WTC11 (cell line): ENCODE measurements around the gene HELZ. TPM values are rescaled to one million over a fixed set of nuclear protein-coding genes. Genes with fewer than 3 reads are reported as not detected.

Experiments used
- ATAC-seq: fragments of 200-7000 bp; cut with Tn5 transposase; 2 replicates; pipeline ENCODE4 v1.10.0; 2021; ENCODE audit warnings: mild to moderate bottlenecking, moderate library complexity
- CTCF ChIA-PET: fragments of 300-600 bp; sonication (Branson Sonifier 250); formaldehyde crosslinking; loops from one replicate; lab custom pipeline; 2021; ENCODE audit warnings: antibody characterized with exemption; lab: Charles Lee
- POLR2A ChIA-PET: fragments of 350-600 bp; sonication (Branson Sonifier 250); formaldehyde crosslinking; loops from one replicate; lab custom pipeline; 2021; ENCODE audit warnings: antibody characterized with exemption; lab: Charles Lee
- DNase-seq: peaks from one replicate; pipeline ENCODE4 v3.0.0; 2021; ENCODE audit warnings: low spot score
- H3K27ac Mint-ChIP-seq: 2 replicates; pipeline ENCODE4 v1.8.0; 2021; ENCODE audit warnings: mixed read lengths
- H3K27me3 Mint-ChIP-seq: 2 replicates; pipeline ENCODE4 v1.8.0; 2021; ENCODE audit warnings: low read depth, mild to moderate bottlenecking, moderate library complexity, mixed read lengths
- H3K36me3 Mint-ChIP-seq: 2 replicates; pipeline ENCODE4 v1.8.0; 2021; ENCODE audit warnings: mixed read lengths
- H3K4me1 Mint-ChIP-seq: 2 replicates; pipeline ENCODE4 v1.8.0; 2022; ENCODE audit warnings: mixed read lengths
- H3K4me3 Mint-ChIP-seq: 2 replicates; pipeline ENCODE4 v1.8.0; 2021; ENCODE audit warnings: mild to moderate bottlenecking, moderate library complexity, mixed read lengths
- H3K9me3 Mint-ChIP-seq: 2 replicates; pipeline ENCODE4 v1.8.0; 2021; ENCODE audit warnings: mixed read lengths
- CREB1 ChIP-seq: sonication (generic); formaldehyde crosslinking; IDR thresholded peaks from 2 replicates; pipeline ENCODE4 v1.8.0; 2023; ENCODE audit warnings: mild to moderate bottlenecking, missing genetic modification reagents
- E2F4 ChIP-seq: sonication (generic); formaldehyde crosslinking; IDR thresholded peaks from 2 replicates; pipeline ENCODE4 v1.8.1; 2022; ENCODE audit warnings: low read depth, mild to moderate bottlenecking, moderate library complexity, missing genetic modification reagents, borderline replicate concordance
- FOXK1 ChIP-seq: sonication (generic); formaldehyde crosslinking; IDR thresholded peaks from 2 replicates; pipeline ENCODE4 v1.8.0; 2022; ENCODE audit warnings: mild to moderate bottlenecking, moderate library complexity, missing genetic modification reagents
- GABPB1 ChIP-seq: sonication (generic); formaldehyde crosslinking; IDR thresholded peaks from 2 replicates; pipeline ENCODE4 v1.8.1; 2023; ENCODE audit warnings: mild to moderate bottlenecking, missing genetic modification reagents
- GTF2I ChIP-seq: fragments of 250-450 bp; sonication (Bioruptor Pico); conservative IDR thresholded peaks from 2 replicates; pipeline ENCODE4 v1.4.0; 2021; ENCODE audit warnings: mild to moderate bottlenecking
- NR1H2 ChIP-seq: sonication (generic); formaldehyde crosslinking; IDR thresholded peaks from 2 replicates; pipeline ENCODE4 v1.9.0; 2021; ENCODE audit warnings: mild to moderate bottlenecking, moderate library complexity, missing genetic modification reagents
- NR3C1 ChIP-seq: sonication (generic); formaldehyde crosslinking; conservative IDR thresholded peaks from 2 replicates; pipeline ENCODE4 v1.8.1; 2023; ENCODE audit warnings: low read depth, mild to moderate bottlenecking, missing genetic modification reagents
- ZNF138 ChIP-seq: sonication (generic); formaldehyde crosslinking; conservative IDR thresholded peaks from 2 replicates; pipeline ENCODE4 v1.8.1; 2022; ENCODE audit warnings: mild to moderate bottlenecking, moderate library complexity, missing genetic modification reagents
- ZNF219 ChIP-seq: sonication (generic); formaldehyde crosslinking; IDR thresholded peaks from 2 replicates; pipeline ENCODE4 v1.8.0; 2023; ENCODE audit warnings: missing genetic modification reagents, mild to moderate bottlenecking, borderline replicate concordance
- ZNF317 ChIP-seq: sonication (generic); formaldehyde crosslinking; IDR thresholded peaks from 2 replicates; pipeline ENCODE4 v1.8.1; 2023; ENCODE audit warnings: low read depth, mild to moderate bottlenecking, moderate library complexity, missing genetic modification reagents, borderline replicate concordance
- ZNF396 ChIP-seq: fragments of 250-450 bp; sonication (Bioruptor Pico); IDR thresholded peaks from 2 replicates; pipeline ENCODE4 v1.8.0; 2021; ENCODE audit warnings: mild to moderate bottlenecking, moderate library complexity, borderline replicate concordance
- total RNA-seq: library from RNA; stranded (reverse); gene quantifications from 3 replicates; pipeline ENCODE4 v1.2.3, GENCODE V29; 2021
- TF ChIP-seq, protein P1 (sequence below): sonication (generic); formaldehyde crosslinking; IDR thresholded peaks from 2 replicates; pipeline ENCODE4 v1.8.1; 2022; ENCODE audit warnings: mild to moderate bottlenecking, moderate library complexity, missing genetic modification reagents
- TF ChIP-seq, protein P2 (sequence below): sonication (generic); formaldehyde crosslinking; IDR thresholded peaks from 2 replicates; pipeline ENCODE4 v1.8.1; 2023; ENCODE audit warnings: mild to moderate bottlenecking, missing genetic modification reagents, borderline replicate concordance
- TF ChIP-seq, protein P3 (sequence below): sonication (generic); formaldehyde crosslinking; IDR thresholded peaks from 2 replicates; pipeline ENCODE4 v1.8.1; 2022; ENCODE audit warnings: mild to moderate bottlenecking, missing genetic modification reagents, moderate library complexity, borderline replicate concordance
- TF ChIP-seq, protein P4 (sequence below): fragments of 250-450 bp; sonication (Bioruptor Pico); conservative IDR thresholded peaks from 2 replicates; pipeline ENCODE4 v1.9.0; 2021; ENCODE audit warnings: mild to moderate bottlenecking
- TF ChIP-seq, protein P5 (sequence below): fragments of 250-450 bp; sonication (Bioruptor Pico); IDR thresholded peaks from 2 replicates; pipeline ENCODE4 v1.9.0; 2021; ENCODE audit warnings: moderate library complexity, mild to moderate bottlenecking, inconsistent platforms, borderline replicate concordance
- TF ChIP-seq, protein P6 (sequence below): sonication (generic); formaldehyde crosslinking; IDR thresholded peaks from 2 replicates; pipeline ENCODE4 v1.8.1; 2023; ENCODE audit warnings: mild to moderate bottlenecking, missing genetic modification reagents
- TF ChIP-seq, protein P7 (sequence below): sonication (generic); formaldehyde crosslinking; IDR thresholded peaks from 2 replicates; pipeline ENCODE4 v1.8.0; 2023; ENCODE audit warnings: mild to moderate bottlenecking, missing genetic modification reagents

HELZ gene
- total RNA-seq, 1 experiment from 2014 or later, result 49.1 TPM

DNA sequence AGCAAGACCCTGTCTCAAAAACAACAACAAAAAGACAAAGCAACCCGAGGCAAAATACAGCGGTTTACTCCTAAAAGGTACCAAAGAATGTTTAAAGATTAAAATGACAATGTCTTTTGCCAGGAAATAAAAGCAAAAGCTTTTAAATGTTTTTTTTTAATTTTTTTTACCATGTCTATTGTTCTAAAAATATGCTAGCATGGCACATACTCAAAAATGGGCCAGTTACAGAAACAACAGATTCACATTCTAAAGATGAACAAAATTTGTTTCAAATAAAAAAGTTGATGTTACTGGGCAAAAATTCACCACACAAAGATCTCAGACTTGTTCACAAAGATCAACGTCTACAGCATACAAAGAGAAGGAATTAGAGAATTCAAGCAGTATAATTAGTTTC is 159.6 kb downstream of the HELZ start:
- no peaks in the 10 kb centered on the region for H3K4me1 Mint-ChIP-seq
- POLR2A ChIA-PET, result no interaction called here
- peaks cover 24% of the 10 kb centered on the region for H3K36me3 Mint-ChIP-seq
- H3K9me3 Mint-ChIP-seq, result peaks cover 8% of the 10 kb centered on the region
- H3K4me3 Mint-ChIP-seq, result no peak overlapping the region
- CTCF ChIA-PET, result no interaction called here
- TF ChIP-seq, protein P1, sequence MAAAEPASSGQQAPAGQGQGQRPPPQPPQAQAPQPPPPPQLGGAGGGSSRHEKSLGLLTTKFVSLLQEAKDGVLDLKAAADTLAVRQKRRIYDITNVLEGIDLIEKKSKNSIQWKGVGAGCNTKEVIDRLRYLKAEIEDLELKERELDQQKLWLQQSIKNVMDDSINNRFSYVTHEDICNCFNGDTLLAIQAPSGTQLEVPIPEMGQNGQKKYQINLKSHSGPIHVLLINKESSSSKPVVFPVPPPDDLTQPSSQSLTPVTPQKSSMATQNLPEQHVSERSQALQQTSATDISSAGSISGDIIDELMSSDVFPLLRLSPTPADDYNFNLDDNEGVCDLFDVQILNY (CRISPR knock-in tag), result no peak
- no peak for TF ChIP-seq NR3C1 (CRISPR knock-in tag)
- TF ChIP-seq ZNF396, result no peak
- TF ChIP-seq CREB1 (CRISPR knock-in tag), result no peak
- TF ChIP-seq GTF2I (CRISPR knock-in tag), result no peak
- TF ChIP-seq, protein P2, sequence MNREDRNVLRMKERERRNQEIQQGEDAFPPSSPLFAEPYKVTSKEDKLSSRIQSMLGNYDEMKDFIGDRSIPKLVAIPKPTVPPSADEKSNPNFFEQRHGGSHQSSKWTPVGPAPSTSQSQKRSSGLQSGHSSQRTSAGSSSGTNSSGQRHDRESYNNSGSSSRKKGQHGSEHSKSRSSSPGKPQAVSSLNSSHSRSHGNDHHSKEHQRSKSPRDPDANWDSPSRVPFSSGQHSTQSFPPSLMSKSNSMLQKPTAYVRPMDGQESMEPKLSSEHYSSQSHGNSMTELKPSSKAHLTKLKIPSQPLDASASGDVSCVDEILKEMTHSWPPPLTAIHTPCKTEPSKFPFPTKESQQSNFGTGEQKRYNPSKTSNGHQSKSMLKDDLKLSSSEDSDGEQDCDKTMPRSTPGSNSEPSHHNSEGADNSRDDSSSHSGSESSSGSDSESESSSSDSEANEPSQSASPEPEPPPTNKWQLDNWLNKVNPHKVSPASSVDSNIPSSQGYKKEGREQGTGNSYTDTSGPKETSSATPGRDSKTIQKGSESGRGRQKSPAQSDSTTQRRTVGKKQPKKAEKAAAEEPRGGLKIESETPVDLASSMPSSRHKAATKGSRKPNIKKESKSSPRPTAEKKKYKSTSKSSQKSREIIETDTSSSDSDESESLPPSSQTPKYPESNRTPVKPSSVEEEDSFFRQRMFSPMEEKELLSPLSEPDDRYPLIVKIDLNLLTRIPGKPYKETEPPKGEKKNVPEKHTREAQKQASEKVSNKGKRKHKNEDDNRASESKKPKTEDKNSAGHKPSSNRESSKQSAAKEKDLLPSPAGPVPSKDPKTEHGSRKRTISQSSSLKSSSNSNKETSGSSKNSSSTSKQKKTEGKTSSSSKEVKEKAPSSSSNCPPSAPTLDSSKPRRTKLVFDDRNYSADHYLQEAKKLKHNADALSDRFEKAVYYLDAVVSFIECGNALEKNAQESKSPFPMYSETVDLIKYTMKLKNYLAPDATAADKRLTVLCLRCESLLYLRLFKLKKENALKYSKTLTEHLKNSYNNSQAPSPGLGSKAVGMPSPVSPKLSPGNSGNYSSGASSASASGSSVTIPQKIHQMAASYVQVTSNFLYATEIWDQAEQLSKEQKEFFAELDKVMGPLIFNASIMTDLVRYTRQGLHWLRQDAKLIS (CRISPR knock-in tag), result no peak
- no peak for TF ChIP-seq ZNF317 (CRISPR knock-in tag)
- TF ChIP-seq ZNF138 (CRISPR knock-in tag), result no peak
- no peak overlapping the region for H3K27ac Mint-ChIP-seq
- no peak for ATAC-seq
- H3K27me3 Mint-ChIP-seq, result no peaks in the 10 kb centered on the region
- DNase-seq, result no peak

DNA sequence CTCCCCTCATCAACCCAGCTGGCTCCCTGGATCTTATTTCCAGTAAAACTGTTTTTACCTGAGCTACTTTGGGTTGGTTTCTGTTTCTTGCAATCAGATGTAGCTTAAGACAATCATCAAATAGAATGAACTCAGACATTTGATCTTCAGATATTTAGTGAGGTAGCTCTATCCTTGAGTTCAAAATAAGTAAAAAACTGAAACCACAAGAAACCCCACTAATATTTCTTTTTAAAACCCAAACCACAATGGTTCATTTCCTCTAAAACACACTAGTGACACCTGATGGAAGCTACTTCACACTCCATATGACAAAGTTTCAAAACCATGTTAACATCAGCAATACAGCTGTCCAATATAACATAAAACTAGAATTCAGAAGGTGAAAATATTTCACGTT is 162.9 kb downstream of the HELZ start:
- Mint-ChIP-seq H3K27ac (no peak overlapping the region), H3K9me3 (no peaks in the 10 kb centered on the region), H3K4me1 (no peaks in the 10 kb centered on the region), H3K27me3 (no peaks in the 10 kb centered on the region), H3K4me3 (no peak overlapping the region), H3K36me3 (peaks cover 16% of the 10 kb centered on the region)
- ChIA-PET POLR2A (no interaction called here), CTCF (interaction anchor here (1.8 kb wide), 1 partner anchor 66 kb away, joined by 7 read pairs; no protein-coding TSS in a partner anchor)
- DNase-seq (no peak), ATAC-seq (no peak)
- TF ChIP-seq, protein P3, sequence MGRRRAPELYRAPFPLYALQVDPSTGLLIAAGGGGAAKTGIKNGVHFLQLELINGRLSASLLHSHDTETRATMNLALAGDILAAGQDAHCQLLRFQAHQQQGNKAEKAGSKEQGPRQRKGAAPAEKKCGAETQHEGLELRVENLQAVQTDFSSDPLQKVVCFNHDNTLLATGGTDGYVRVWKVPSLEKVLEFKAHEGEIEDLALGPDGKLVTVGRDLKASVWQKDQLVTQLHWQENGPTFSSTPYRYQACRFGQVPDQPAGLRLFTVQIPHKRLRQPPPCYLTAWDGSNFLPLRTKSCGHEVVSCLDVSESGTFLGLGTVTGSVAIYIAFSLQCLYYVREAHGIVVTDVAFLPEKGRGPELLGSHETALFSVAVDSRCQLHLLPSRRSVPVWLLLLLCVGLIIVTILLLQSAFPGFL, result no peak
- TF ChIP-seq, protein P4, sequence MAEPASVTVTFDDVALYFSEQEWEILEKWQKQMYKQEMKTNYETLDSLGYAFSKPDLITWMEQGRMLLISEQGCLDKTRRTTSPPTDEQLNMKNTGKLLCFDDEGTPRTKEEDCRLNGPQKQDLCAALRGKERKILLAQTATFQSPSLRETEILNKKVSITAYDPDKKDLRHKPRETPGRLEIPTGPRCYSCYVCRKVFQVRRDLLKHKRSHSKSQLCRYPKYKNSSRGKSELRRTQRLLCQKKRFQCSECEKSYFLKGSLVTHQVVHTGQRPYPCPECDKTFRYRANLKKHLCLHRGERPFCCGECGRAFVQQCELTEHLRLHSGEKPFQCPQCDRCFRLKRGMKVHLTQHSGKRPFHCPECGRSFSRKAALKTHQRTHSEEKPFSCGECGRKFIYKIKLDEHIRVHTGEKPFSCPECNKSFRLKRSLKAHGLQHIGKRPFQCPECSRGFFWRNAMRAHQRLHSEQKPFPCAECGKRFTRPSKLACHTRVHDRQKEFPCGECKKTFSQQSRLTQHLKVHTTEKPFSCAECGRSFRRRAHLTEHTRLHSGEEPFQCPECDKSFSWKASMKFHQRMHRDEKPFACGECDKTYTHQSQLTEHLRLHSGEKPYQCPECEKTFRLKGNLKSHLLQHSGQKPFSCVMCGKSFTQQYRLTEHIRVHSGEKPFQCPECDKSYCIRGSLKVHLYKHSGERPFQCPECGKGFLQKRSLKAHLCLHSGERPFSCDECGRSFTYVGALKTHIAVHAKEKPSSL, result no peak
- TF ChIP-seq GABPB1, result no peak
- TF ChIP-seq E2F4 (CRISPR knock-in tag), result no peak
- TF ChIP-seq, protein P5, sequence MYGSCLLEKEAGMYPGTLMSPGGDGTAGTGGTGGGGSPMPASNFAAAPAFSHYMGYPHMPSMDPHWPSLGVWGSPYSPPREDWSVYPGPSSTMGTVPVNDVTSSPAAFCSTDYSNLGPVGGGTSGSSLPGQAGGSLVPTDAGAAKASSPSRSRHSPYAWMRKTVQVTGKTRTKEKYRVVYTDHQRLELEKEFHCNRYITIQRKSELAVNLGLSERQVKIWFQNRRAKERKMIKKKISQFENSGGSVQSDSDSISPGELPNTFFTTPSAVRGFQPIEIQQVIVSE (CRISPR knock-in tag), result no peak
- TF ChIP-seq FOXK1, result no peak
- TF ChIP-seq, protein P6, sequence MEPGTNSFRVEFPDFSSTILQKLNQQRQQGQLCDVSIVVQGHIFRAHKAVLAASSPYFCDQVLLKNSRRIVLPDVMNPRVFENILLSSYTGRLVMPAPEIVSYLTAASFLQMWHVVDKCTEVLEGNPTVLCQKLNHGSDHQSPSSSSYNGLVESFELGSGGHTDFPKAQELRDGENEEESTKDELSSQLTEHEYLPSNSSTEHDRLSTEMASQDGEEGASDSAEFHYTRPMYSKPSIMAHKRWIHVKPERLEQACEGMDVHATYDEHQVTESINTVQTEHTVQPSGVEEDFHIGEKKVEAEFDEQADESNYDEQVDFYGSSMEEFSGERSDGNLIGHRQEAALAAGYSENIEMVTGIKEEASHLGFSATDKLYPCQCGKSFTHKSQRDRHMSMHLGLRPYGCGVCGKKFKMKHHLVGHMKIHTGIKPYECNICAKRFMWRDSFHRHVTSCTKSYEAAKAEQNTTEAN, result no peak
- no peak for TF ChIP-seq ZNF219 (CRISPR knock-in tag)
- TF ChIP-seq, protein P7, sequence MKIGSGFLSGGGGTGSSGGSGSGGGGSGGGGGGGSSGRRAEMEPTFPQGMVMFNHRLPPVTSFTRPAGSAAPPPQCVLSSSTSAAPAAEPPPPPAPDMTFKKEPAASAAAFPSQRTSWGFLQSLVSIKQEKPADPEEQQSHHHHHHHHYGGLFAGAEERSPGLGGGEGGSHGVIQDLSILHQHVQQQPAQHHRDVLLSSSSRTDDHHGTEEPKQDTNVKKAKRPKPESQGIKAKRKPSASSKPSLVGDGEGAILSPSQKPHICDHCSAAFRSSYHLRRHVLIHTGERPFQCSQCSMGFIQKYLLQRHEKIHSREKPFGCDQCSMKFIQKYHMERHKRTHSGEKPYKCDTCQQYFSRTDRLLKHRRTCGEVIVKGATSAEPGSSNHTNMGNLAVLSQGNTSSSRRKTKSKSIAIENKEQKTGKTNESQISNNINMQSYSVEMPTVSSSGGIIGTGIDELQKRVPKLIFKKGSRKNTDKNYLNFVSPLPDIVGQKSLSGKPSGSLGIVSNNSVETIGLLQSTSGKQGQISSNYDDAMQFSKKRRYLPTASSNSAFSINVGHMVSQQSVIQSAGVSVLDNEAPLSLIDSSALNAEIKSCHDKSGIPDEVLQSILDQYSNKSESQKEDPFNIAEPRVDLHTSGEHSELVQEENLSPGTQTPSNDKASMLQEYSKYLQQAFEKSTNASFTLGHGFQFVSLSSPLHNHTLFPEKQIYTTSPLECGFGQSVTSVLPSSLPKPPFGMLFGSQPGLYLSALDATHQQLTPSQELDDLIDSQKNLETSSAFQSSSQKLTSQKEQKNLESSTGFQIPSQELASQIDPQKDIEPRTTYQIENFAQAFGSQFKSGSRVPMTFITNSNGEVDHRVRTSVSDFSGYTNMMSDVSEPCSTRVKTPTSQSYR (CRISPR knock-in tag), result no peak
- TF ChIP-seq NR1H2 (CRISPR knock-in tag), result no peak
